GM23338 (cell line): ENCODE measurements around the gene SH3BP4. TPM values are rescaled to one million over a fixed set of nuclear protein-coding genes. Genes with fewer than 3 reads are reported as not detected.

Source experiments
- ATAC-seq: fragments of 200-7000 bp; cut with Tn5 transposase; 3 replicates; pipeline ENCODE4 v1.9.1; 2020
- DNase-seq: peaks from one replicate; pipeline ENCODE4 v3.0.0-alpha.2; 2015; ENCODE audit warnings: low spot score
- H2AFZ ChIP-seq: fragments of 200-600 bp; sonication (generic); 2 replicates; pipeline ENCODE4 v1.8.0; 2016; ENCODE audit warnings: antibody characterized with exemption, mild to moderate bottlenecking, moderate library complexity
- H3F3A ChIP-seq: fragments of 200-600 bp; sonication (generic); replicated peaks from 2 replicates; pipeline ENCODE4 v1.8.0; 2017; ENCODE audit warnings: antibody characterized with exemption, mixed run types, low read depth
- H3K27ac ChIP-seq: fragments of 200-600 bp; sonication (generic); 2 replicates; pipeline ENCODE4 v1.6.1; 2016; ENCODE audit warnings: low read depth
- H3K27me3 ChIP-seq: fragments of 200-600 bp; sonication (generic); 2 replicates; pipeline ENCODE4 v1.8.0; 2016; ENCODE audit warnings: mild to moderate bottlenecking, mixed run types, moderate library complexity; ENCODE audit not compliant: insufficient read depth
- H3K36me3 ChIP-seq: fragments of 200-600 bp; sonication (generic); 2 replicates; pipeline ENCODE4 v1.8.0; 2016; ENCODE audit warnings: mild to moderate bottlenecking; ENCODE audit not compliant: insufficient read depth
- H3K4me1 ChIP-seq: fragments of 200-600 bp; sonication (generic); 2 replicates; pipeline ENCODE4 v1.8.0; 2016; ENCODE audit warnings: mild to moderate bottlenecking, moderate library complexity; ENCODE audit not compliant: insufficient read depth
- H3K4me2 ChIP-seq: fragments of 200-600 bp; sonication (generic); 2 replicates; pipeline ENCODE4 v1.7.1; 2017; ENCODE audit warnings: mixed run types
- H3K4me3 ChIP-seq: fragments of 200-600 bp; sonication (generic); 2 replicates; pipeline ENCODE4 v1.6.1; 2016; ENCODE audit warnings: mixed run types
- H3K79me2 ChIP-seq: fragments of 200-600 bp; sonication (generic); replicated peaks from 2 replicates; pipeline ENCODE4 v1.8.0; 2017; ENCODE audit warnings: mild to moderate bottlenecking; ENCODE audit not compliant: insufficient read depth
- H3K9me2 ChIP-seq: fragments of 200-600 bp; sonication (generic); 2 replicates; pipeline ENCODE4 v1.8.0; 2017; ENCODE audit not compliant: insufficient read depth
- H4K20me1 ChIP-seq: fragments of 200-600 bp; sonication (generic); replicated peaks from 2 replicates; pipeline ENCODE4 v1.8.0; 2017; ENCODE audit warnings: mild to moderate bottlenecking; ENCODE audit not compliant: insufficient read depth
- H3K27ac Mint-ChIP-seq: 2 replicates; pipeline ENCODE4 v1.8.0; 2020; ENCODE audit warnings: inconsistent platforms, mild to moderate bottlenecking, moderate library complexity, mixed read lengths
- H3K27me3 Mint-ChIP-seq: 3 replicates; pipeline ENCODE4 v1.8.0; 2022; ENCODE audit warnings: low read depth, mild to moderate bottlenecking, moderate library complexity, mixed read lengths, inconsistent platforms; ENCODE audit not compliant: insufficient read depth, poor library complexity
- H3K36me3 Mint-ChIP-seq: 3 replicates; pipeline ENCODE4 v1.8.0; 2021; ENCODE audit warnings: low read depth, mild to moderate bottlenecking, inconsistent platforms, moderate library complexity, mixed read lengths
- H3K4me1 Mint-ChIP-seq: 3 replicates; pipeline ENCODE4 v1.8.0; 2020; ENCODE audit warnings: mild to moderate bottlenecking, inconsistent platforms, mixed read lengths
- H3K4me3 Mint-ChIP-seq: 3 replicates; pipeline ENCODE4 v1.8.0; 2021; ENCODE audit warnings: moderate library complexity, mild to moderate bottlenecking, inconsistent platforms, mixed read lengths
- H3K9me3 Mint-ChIP-seq: 3 replicates; pipeline ENCODE4 v1.8.0; 2020; ENCODE audit warnings: moderate library complexity, mild to moderate bottlenecking, inconsistent platforms, mixed read lengths
- EZH2phosphoT487 ChIP-seq: fragments of 200-600 bp; sonication (generic); IDR thresholded peaks from one replicate; pipeline ENCODE4 v1.8.1; 2018; ENCODE audit warnings: antibody characterized with exemption; ENCODE audit not compliant: unreplicated experiment
- JUNB ChIP-seq: IDR thresholded peaks from one replicate; pipeline ENCODE4 v1.6.1; 2016; ENCODE audit warnings: antibody characterized with exemption; ENCODE audit not compliant: unreplicated experiment
- REST ChIP-seq: IDR thresholded peaks from one replicate; pipeline ENCODE4 v1.6.1; 2018; ENCODE audit warnings: antibody characterized with exemption; ENCODE audit not compliant: unreplicated experiment
- STAT1 ChIP-seq: IDR thresholded peaks from one replicate; pipeline ENCODE4 v1.6.1; 2016; ENCODE audit warnings: antibody characterized with exemption; ENCODE audit not compliant: unreplicated experiment
- ZNF114 ChIP-seq: fragments of 250-450 bp; sonication (Bioruptor Pico); IDR thresholded peaks from 2 replicates; pipeline ENCODE4 v1.5.0; 2020; ENCODE audit warnings: mild to moderate bottlenecking, moderate library complexity
- ZNF331 ChIP-seq: fragments of 250-450 bp; sonication (Bioruptor Pico); IDR thresholded peaks from 2 replicates; pipeline ENCODE4 v1.5.0; 2020; ENCODE audit warnings: low read depth, mild to moderate bottlenecking, moderate library complexity
- polyA plus RNA-seq: library from polyadenylated mRNA; unstranded; fragments of >200 nt; fragmentation: Nextera tagmentation; extraction: Ambion mirVana; gene quantifications from 2 replicates; pipeline ENCODE4 v1.2.1, GENCODE V29; 2016
- total RNA-seq: library from RNA; depleted of rRNA; stranded (reverse); fragments of >200 nt; shearing (Covaris generic); gene quantifications from 2 replicates; pipeline ENCODE4 v1.2.3, GENCODE V29; 2014

The SH3BP4 gene
- total and polyA plus RNA-seq, 2 experiments from 2014 or later = 15.6 to 50.9 TPM

- TF ChIP-seq EZH2phosphoT487 = no peak
- no peak for TF ChIP-seq ZNF331
- no peak for TF ChIP-seq JUNB
Observed at GRCh38 chr2:234999740-235000425, 48.1 kb downstream of the SH3BP4 start (continued).

GRCh38 chr2:235000426-235001236 lies 48.8 kb downstream of the SH3BP4 start:
- Mint-ChIP-seq H3K36me3 (peaks cover 26% of the 10 kb centered on the region), H3K27ac (no peak overlapping the region), H3K4me1 (peaks cover 64% of the 10 kb centered on the region), H3K27me3 (peaks cover 10% of the 10 kb centered on the region), H3K9me3 (no peaks in the 10 kb centered on the region), H3K4me3 (no peak overlapping the region)
- Histone ChIP-seq H3K27ac (no peak overlapping the region), H3K9me2 (no peaks in the 10 kb centered on the region), H3F3A (0 out of 2 replicates have a peak, but pooled peaks cover 6% of the 10 kb centered on the region), H3K4me2 (no peak overlapping the region), H3K27me3 (no peaks in the 10 kb centered on the region), H3K4me1 (peaks cover 43% of the 10 kb centered on the region), H3K36me3 (no peaks in the 10 kb centered on the region), H2AFZ (no peak overlapping the region), H4K20me1 (peaks cover 10% of the 10 kb centered on the region; the same call in 1 of the 2 replicates), H3K4me3 (no peak overlapping the region), H3K79me2 (peaks cover 95% of the 10 kb centered on the region)
- ATAC-seq = no peak
- no peak for DNase-seq
- TF ChIP-seq ZNF331 (no peak), ZNF114 (CRISPR knock-in tag) (no peak), STAT1 (no peak), JUNB (no peak)

- Mint-ChIP-seq H3K4me3 (no peak overlapping the region), H3K27ac (no peak overlapping the region), H3K9me3 (no peaks in the 10 kb centered on the region), H3K36me3 (peaks cover 20% of the 10 kb centered on the region), H3K4me1 (peaks cover 64% of the 10 kb centered on the region), H3K27me3 (peaks cover 9% of the 10 kb centered on the region)
- H3K27me3 ChIP-seq = no peaks in the 10 kb centered on the region
- H3K4me3 ChIP-seq = no peak overlapping the region
- H3F3A ChIP-seq = 0 out of 2 replicates have a peak, but pooled peaks cover 6% of the 10 kb centered on the region
- H3K4me1 ChIP-seq = peaks cover 45% of the 10 kb centered on the region
- peaks cover 94% of the 10 kb centered on the region for H3K79me2 ChIP-seq
- DNase-seq = no peak
- H3K27ac ChIP-seq = no peak overlapping the region
- TF ChIP-seq EZH2phosphoT487 = no peak
- no peak for TF ChIP-seq STAT1
- TF ChIP-seq REST = no peak
- no peaks in the 10 kb centered on the region for H3K36me3 ChIP-seq
- peaks cover 10% of the 10 kb centered on the region; the same call in 1 of the 2 replicates for H4K20me1 ChIP-seq
- H2AFZ ChIP-seq = no peak overlapping the region
- H3K4me2 ChIP-seq = no peak overlapping the region
- no peaks in the 10 kb centered on the region for H3K9me2 ChIP-seq
- no peak for ATAC-seq
Observed at GRCh38 chr2:235001237-235002133, 49.7 kb downstream of the SH3BP4 start.
